H1 (cell line): Measurements from ENCODE around the gene RAI14. TPM values are rescaled to one million over a fixed set of nuclear protein-coding genes. Genes with fewer than 3 reads are reported as not detected.

Source experiments
- CTCF ChIA-PET: fragments of 300-600 bp; sonication (Branson Sonifier 250); formaldehyde crosslinking; loops from one replicate; lab custom pipeline; 2021; ENCODE audit not compliant: partially characterized antibody; lab: Charles Lee
- POLR2A ChIA-PET: fragments of 300-600 bp; sonication (Branson Sonifier 250); formaldehyde crosslinking; loops from one replicate; lab custom pipeline; 2021; ENCODE audit warnings: inconsistent platforms; ENCODE audit not compliant: partially characterized antibody; lab: Charles Lee
- DNase-seq, 2 experiments: peaks; one replicate each; pipeline versions ENCODE4 v3.0.0 to v3.0.0-alpha.2; 2010 to 2022; ENCODE audit warnings: low spot score in 2 of 2, low read depth in 1 of 2, mixed read lengths in 1 of 2
- FAIRE-seq: peaks from 2 replicates; lab custom pipeline; 2011; peaks lifted over from hg19 to GRCh38; lab: Jason Lieb, UNC
- H2AFZ ChIP-seq: 2 replicates; pipeline ENCODE4 v1.8.1; 2012; ENCODE audit warnings: low read length, inconsistent platforms
- H2AK5ac ChIP-seq: 2 replicates; pipeline ENCODE4 v1.6.1; 2013; ENCODE audit warnings: low read depth, low read length
- H2BK120ac ChIP-seq: replicated peaks from 2 replicates; pipeline ENCODE3; 2013; ENCODE audit warnings: low read depth, low read length, inconsistent platforms
- H2BK12ac ChIP-seq: 2 replicates; pipeline ENCODE4 v1.6.1; 2013; ENCODE audit warnings: low read depth, low read length
- H2BK15ac ChIP-seq: 2 replicates; pipeline ENCODE4 v1.6.1; 2013; ENCODE audit warnings: low read length
- H2BK20ac ChIP-seq: 2 replicates; pipeline ENCODE4 v1.6.1; 2013; ENCODE audit warnings: low read length
- H2BK5ac ChIP-seq: 2 replicates; pipeline ENCODE4 v1.6.1; 2013; ENCODE audit warnings: low read depth, low read length
- H3K14ac ChIP-seq: 2 replicates; pipeline ENCODE4 v1.6.1; 2013; ENCODE audit warnings: inconsistent platforms; ENCODE audit not compliant: insufficient read length
- H3K18ac ChIP-seq: 2 replicates; pipeline ENCODE4 v1.6.1; 2013; ENCODE audit warnings: low read length; ENCODE audit errors: extremely low read depth
- H3K23ac ChIP-seq: 2 replicates; pipeline ENCODE4 v1.6.1; 2013; ENCODE audit warnings: inconsistent platforms; ENCODE audit not compliant: insufficient read length
- H3K23me2 ChIP-seq: 2 replicates; pipeline ENCODE4 v1.6.1; 2013; ENCODE audit warnings: low read depth, low read length
- H3K27ac ChIP-seq: 2 replicates; pipeline ENCODE4 v1.6.1; 2011; ENCODE audit warnings: low read depth, low read length, inconsistent platforms
- H3K27me3 ChIP-seq, 4 experiments: replicated peaks in 1 of 4; 1 replicate in 1 of 4; 2 replicates in 3 of 4; pipeline versions ENCODE4 v1.6.1 to v1.8.1; 2011 to 2013; ENCODE audit warnings: low read length in 3 of 4, mild to moderate bottlenecking in 3 of 4, inconsistent platforms in 2 of 4, mixed read lengths in 2 of 4, moderate library complexity in 1 of 4; ENCODE audit not compliant: control insufficient read depth in 3 of 4, insufficient read depth in 3 of 4; ENCODE audit errors: extremely low read depth in 1 of 4
- H3K36me3 ChIP-seq, 4 experiments: 2 replicates each; pipeline versions ENCODE4 v1.6.1 to v1.8.1; 2011 to 2013; ENCODE audit warnings: mild to moderate bottlenecking in 4 of 4, low read length in 3 of 4, moderate library complexity in 2 of 4, control low read depth in 1 of 4, inconsistent platforms in 1 of 4; ENCODE audit not compliant: insufficient read depth in 4 of 4, control insufficient read depth in 2 of 4
- H3K4ac ChIP-seq: replicated peaks from 2 replicates; pipeline ENCODE3; 2013; ENCODE audit warnings: low read length, low read depth, mixed read lengths, inconsistent platforms; ENCODE audit not compliant: insufficient read length
- H3K4me1 ChIP-seq, 4 experiments: replicated peaks in 1 of 4; 1 replicate in 1 of 4; 2 replicates in 3 of 4; pipeline versions ENCODE4 v1.6.1 to v1.8.1; 2011 to 2013; ENCODE audit warnings: low read length in 3 of 4, inconsistent platforms in 2 of 4, mixed read lengths in 1 of 4; ENCODE audit not compliant: insufficient read depth in 4 of 4, control insufficient read depth in 3 of 4
- H3K4me2 ChIP-seq, 2 experiments: 2 replicates each; pipeline versions ENCODE4 v1.6.1 to v1.8.1; 2011 to 2013; ENCODE audit warnings: low read depth in 2 of 2, low read length in 2 of 2, control low read depth in 1 of 2, inconsistent platforms in 1 of 2, mild to moderate bottlenecking in 1 of 2; ENCODE audit not compliant: insufficient read depth in 1 of 2
- H3K4me3 ChIP-seq, 4 experiments: fragments of 200-600, 300-600 bp in 1 of 4; sonication (generic), shearing (Covaris generic), sonication (Bioruptor Twin) in 1 of 4; 2 replicates each; pipeline versions ENCODE4 v1.5.1 to v1.8.1; 2011 to 2016; ENCODE audit warnings: low read length in 4 of 4, low read depth in 3 of 4, control low read depth in 2 of 4, inconsistent platforms in 2 of 4, mild to moderate bottlenecking in 2 of 4, mixed read lengths in 1 of 4, moderate library complexity in 1 of 4; ENCODE audit not compliant: insufficient read depth in 2 of 4; ENCODE audit errors: extremely low read depth in 1 of 4
- H3K56ac ChIP-seq: replicated peaks from 2 replicates; pipeline ENCODE3; 2013; ENCODE audit warnings: low read depth, mild to moderate bottlenecking, mixed read lengths, low read length, inconsistent platforms; ENCODE audit not compliant: insufficient read length
- H3K79me1 ChIP-seq: 2 replicates; pipeline ENCODE4 v1.6.1; 2013; ENCODE audit warnings: low read depth, low read length, control low read depth
- H3K79me2 ChIP-seq, 2 experiments: 2 replicates each; pipeline versions ENCODE4 v1.6.1 to v1.8.1; 2012 to 2013; ENCODE audit warnings: low read length in 2 of 2, mild to moderate bottlenecking in 2 of 2, inconsistent platforms in 1 of 2; ENCODE audit not compliant: insufficient read depth in 2 of 2, control insufficient read depth in 1 of 2
- H3K9ac ChIP-seq, 4 experiments: replicated peaks in 1 of 4; 1 replicate in 1 of 4; 2 replicates in 3 of 4; pipeline versions ENCODE4 v1.6.1 to v1.8.1; 2011 to 2013; ENCODE audit warnings: low read depth in 3 of 4, low read length in 3 of 4, control low read depth in 2 of 4, mild to moderate bottlenecking in 2 of 4, moderate library complexity in 2 of 4, inconsistent platforms in 1 of 4; ENCODE audit errors: extremely low read depth in 1 of 4
- H3K9me3 ChIP-seq, 2 experiments: 2 replicates each; pipeline versions ENCODE4 v1.6.1 to v1.8.1; 2012 to 2013; ENCODE audit warnings: mild to moderate bottlenecking in 2 of 2, moderate library complexity in 2 of 2, control low read depth in 1 of 2, inconsistent platforms in 1 of 2, low read depth in 1 of 2, low read length in 1 of 2, mixed read lengths in 1 of 2; ENCODE audit not compliant: insufficient read depth in 2 of 2
- H4K20me1 ChIP-seq, 2 experiments: replicated peaks in 1 of 2; 2 replicates each; pipeline versions ENCODE3 to v1.8.1; 2011 to 2013; ENCODE audit warnings: inconsistent platforms in 2 of 2, low read length in 2 of 2, mild to moderate bottlenecking in 1 of 2; ENCODE audit not compliant: insufficient read depth in 2 of 2, control insufficient read depth in 1 of 2
- H4K5ac ChIP-seq: 2 replicates; pipeline ENCODE4 v1.6.1; 2013; ENCODE audit warnings: low read length, low read depth, mixed read lengths, inconsistent platforms; ENCODE audit not compliant: insufficient read length
- H4K8ac ChIP-seq: 2 replicates; pipeline ENCODE4 v1.8.0; 2013; ENCODE audit warnings: mild to moderate bottlenecking, moderate library complexity, low read length, inconsistent platforms; ENCODE audit not compliant: insufficient read depth; ENCODE audit errors: extremely low read depth
- H4K91ac ChIP-seq: replicated peaks from 2 replicates; pipeline ENCODE3; 2013; ENCODE audit warnings: low read length, mixed read lengths, inconsistent platforms; ENCODE audit not compliant: insufficient read length
- BACH1 ChIP-seq: IDR thresholded peaks from 2 replicates; pipeline ENCODE4 v1.6.1; 2012; ENCODE audit warnings: low read length, improper control_type of control experiment
- CHD1 ChIP-seq: IDR thresholded peaks from 2 replicates; pipeline ENCODE4 v1.6.1; 2012; ENCODE audit warnings: low read depth, low read length, improper control_type of control experiment
- GABPA ChIP-seq: IDR thresholded peaks from 2 replicates; pipeline ENCODE4 v1.6.1; 2011; ENCODE audit warnings: mild to moderate bottlenecking, low read length, moderate library complexity, borderline replicate concordance; ENCODE audit not compliant: insufficient read depth
- GTF2F1 ChIP-seq: IDR thresholded peaks from 2 replicates; pipeline ENCODE4 v1.6.1; 2012; ENCODE audit warnings: low read depth, low read length, improper control_type of control experiment, borderline replicate concordance
- JUN ChIP-seq: IDR thresholded peaks from 2 replicates; pipeline ENCODE4 v1.6.1; 2011; ENCODE audit warnings: low read depth, mild to moderate bottlenecking, improper control_type of control experiment, low read length
- KDM1A ChIP-seq: fragments of 200-600, 300-600 bp; sonication (generic); IDR thresholded peaks from 2 replicates; pipeline ENCODE4 v1.7.1; 2016; ENCODE audit warnings: mild to moderate bottlenecking, low read length, borderline replicate concordance
- KDM5A ChIP-seq: fragments of 200-600 bp; IDR thresholded peaks from 2 replicates; pipeline ENCODE4 v1.7.1; 2012; ENCODE audit warnings: mild to moderate bottlenecking, low read length, inconsistent platforms, mixed read lengths
- MAFK ChIP-seq: IDR thresholded peaks from 2 replicates; pipeline ENCODE4 v1.6.1; 2012; ENCODE audit warnings: low read depth, mild to moderate bottlenecking, improper control_type of control experiment, low read length
- PHF8 ChIP-seq: fragments of 200-600 bp; sonication (generic); conservative IDR thresholded peaks from 2 replicates; pipeline ENCODE4 v1.7.1; 2012; ENCODE audit warnings: low read depth, mild to moderate bottlenecking, inconsistent platforms, low read length, moderate library complexity
- SP4 ChIP-seq: IDR thresholded peaks from 2 replicates; pipeline ENCODE4 v1.6.1; 2012; ENCODE audit warnings: low read length, inconsistent platforms
- SRF ChIP-seq: IDR thresholded peaks from 2 replicates; pipeline ENCODE4 v1.6.1; 2011; ENCODE audit warnings: mild to moderate bottlenecking, low read depth, low read length, moderate library complexity
- TCF12 ChIP-seq: IDR thresholded peaks from 2 replicates; pipeline ENCODE4 v1.6.1; 2011; ENCODE audit warnings: low read depth, mild to moderate bottlenecking, low read length
- WGBS, 2 experiments: shearing (Covaris generic) in 1 of 2; methylation state at CpG; one replicate each; pipeline versions ENCODE4 v1.1.6 to v1.1.7; 2013 to 2015; ENCODE audit warnings: low lambda C conversion rate in 2 of 2, mixed read lengths in 2 of 2, inconsistent platforms in 1 of 2, low coverage in 1 of 2, missing lambda C conversion rate in 1 of 2; ENCODE audit not compliant: insufficient replicate concordance in 2 of 2, insufficient coverage in 1 of 2, insufficient read length in 1 of 2; ENCODE audit errors: extremely low coverage in 1 of 2, missing lambda C conversion rate in 1 of 2; 5-methylcytosine and 5-hydroxymethylcytosine counted together
- polyA plus RNA-seq, 7 experiments: library from polyadenylated mRNA; depleted of rRNA in 3 of 7; stranded (reverse) in 5 of 7; unstranded in 2 of 7; fragments of >200 nt in 5 of 7; fragments of 200-250 nt in 2 of 7; gene quantifications; 1 replicate in 5 of 7; 2 replicates in 1 of 7; 4 replicates in 1 of 7; pipeline versions ENCODE4 v1.2.1 to v1.2.3, GENCODE V29; 2011 to 2013; ENCODE audit warnings: missing spikeins in 2 of 7, mixed read lengths in 2 of 7
- total RNA-seq: library from RNA; stranded (reverse); fragmentation: NEBNext Ultra II Directional; extraction: Animal tissue kit (Norgen Biotek cat#: 25700); gene quantifications from 2 replicates; pipeline ENCODE4 v1.2.1, GENCODE V29; 2021
- TF ChIP-seq, protein P1 (sequence below): IDR thresholded peaks from 2 replicates; pipeline ENCODE4 v1.6.1; 2012; ENCODE audit warnings: low read length, inconsistent platforms

RAI14 gene
- total and polyA plus RNA-seq, 2 of the 8 experiments (the other 6 are each of a cell fraction or from before 2014, with no cell fraction given) = 48.4 to 210 TPM

DNA sequence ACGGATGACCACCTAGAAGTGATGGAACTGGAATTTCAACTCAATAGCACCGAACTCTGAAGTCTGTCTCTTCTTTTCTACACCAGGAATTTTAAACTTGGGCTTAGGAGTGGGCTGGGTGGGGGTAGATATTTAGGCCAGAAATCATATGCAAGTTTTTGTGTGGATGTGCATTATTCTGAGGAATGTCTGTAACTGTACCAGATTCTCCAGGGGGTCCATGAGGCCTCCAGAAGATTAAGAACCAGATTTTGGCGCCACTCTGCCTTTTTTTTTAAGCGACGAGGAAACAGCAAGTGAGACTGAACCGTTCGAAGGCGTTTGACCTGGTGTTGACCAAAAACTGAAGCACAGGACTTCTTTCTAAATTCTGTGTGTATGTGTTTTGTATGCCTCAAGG, 94.1 kb downstream of the RAI14 start:
- Histone ChIP-seq H4K8ac (no peak overlapping the region), H3K79me2 (peaks cover 0 to 88% of the 10 kb centered on the region in 2 experiments; a peak in 2 of 4 replicates), H3K4me3 (no peak overlapping the region), H3K56ac (no peak overlapping the region), H2BK5ac (no peak overlapping the region), H3K4me1 (peaks cover 0 to 3% (median 1%) of the 10 kb centered on the region in 4 experiments; a peak in 4 of 7 replicates), H3K18ac (no peak overlapping the region), H2AK5ac (no peak overlapping the region), H3K9me3 (no peaks in the 10 kb centered on the region), H2BK15ac (no peak overlapping the region), H3K4ac (no peak overlapping the region), H3K27me3 (no peaks in the 10 kb centered on the region), H2AFZ (no peak overlapping the region), H3K9ac (no peak overlapping the region), H2BK120ac (no peak overlapping the region), H3K23ac (no peak overlapping the region), H2BK20ac (no peak overlapping the region), H3K36me3 (no peaks in the 10 kb centered on the region), H4K5ac (no peak overlapping the region), H3K14ac (no peak overlapping the region), H4K20me1 (peaks cover 0 to 8% of the 10 kb centered on the region in 2 experiments), H3K79me1 (peaks cover 5% of the 10 kb centered on the region; the same call in 1 of the 2 replicates), H4K91ac (no peak overlapping the region), H3K27ac (no peak overlapping the region), H3K23me2 (no peaks in the 10 kb centered on the region), H2BK12ac (no peak overlapping the region), H3K4me2 (no peak overlapping the region)
- FAIRE-seq = no peak
- ChIA-PET CTCF (no interaction called here), POLR2A (no interaction called here)
- WGBS, 2 experiments = 94% methylated on average over 8 of the region's 8 CpGs; no CpG with 5 or more reads in 1 of the 2 experiments
- DNase-seq = no peak
- TF ChIP-seq CHD1 = no peak
- no peak for TF ChIP-seq PHF8
- TF ChIP-seq BACH1 = no peak
- no peak for TF ChIP-seq SRF
- TF ChIP-seq, protein P1, sequence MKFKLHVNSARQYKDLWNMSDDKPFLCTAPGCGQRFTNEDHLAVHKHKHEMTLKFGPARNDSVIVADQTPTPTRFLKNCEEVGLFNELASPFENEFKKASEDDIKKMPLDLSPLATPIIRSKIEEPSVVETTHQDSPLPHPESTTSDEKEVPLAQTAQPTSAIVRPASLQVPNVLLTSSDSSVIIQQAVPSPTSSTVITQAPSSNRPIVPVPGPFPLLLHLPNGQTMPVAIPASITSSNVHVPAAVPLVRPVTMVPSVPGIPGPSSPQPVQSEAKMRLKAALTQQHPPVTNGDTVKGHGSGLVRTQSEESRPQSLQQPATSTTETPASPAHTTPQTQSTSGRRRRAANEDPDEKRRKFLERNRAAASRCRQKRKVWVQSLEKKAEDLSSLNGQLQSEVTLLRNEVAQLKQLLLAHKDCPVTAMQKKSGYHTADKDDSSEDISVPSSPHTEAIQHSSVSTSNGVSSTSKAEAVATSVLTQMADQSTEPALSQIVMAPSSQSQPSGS = no peak
- no peak for TF ChIP-seq JUN
- no peak for TF ChIP-seq MAFK
- TF ChIP-seq KDM1A = no peak
- TF ChIP-seq SP4 = no peak
- no peak for TF ChIP-seq TCF12
- no peak for TF ChIP-seq GABPA
- TF ChIP-seq GTF2F1 = no peak
- no peak for TF ChIP-seq KDM5A
